ENCODE data around the gene ANTXR1.
A peak's percentile ranks its signal among the peaks of the same experiment; 100 is the strongest.
"Not testable (repeated sequence)": the region's sequence is repeated elsewhere in the genome, so short reads cannot be mapped to it uniquely, and the experiment has no call there.

The ANTXR1 gene

DNA sequence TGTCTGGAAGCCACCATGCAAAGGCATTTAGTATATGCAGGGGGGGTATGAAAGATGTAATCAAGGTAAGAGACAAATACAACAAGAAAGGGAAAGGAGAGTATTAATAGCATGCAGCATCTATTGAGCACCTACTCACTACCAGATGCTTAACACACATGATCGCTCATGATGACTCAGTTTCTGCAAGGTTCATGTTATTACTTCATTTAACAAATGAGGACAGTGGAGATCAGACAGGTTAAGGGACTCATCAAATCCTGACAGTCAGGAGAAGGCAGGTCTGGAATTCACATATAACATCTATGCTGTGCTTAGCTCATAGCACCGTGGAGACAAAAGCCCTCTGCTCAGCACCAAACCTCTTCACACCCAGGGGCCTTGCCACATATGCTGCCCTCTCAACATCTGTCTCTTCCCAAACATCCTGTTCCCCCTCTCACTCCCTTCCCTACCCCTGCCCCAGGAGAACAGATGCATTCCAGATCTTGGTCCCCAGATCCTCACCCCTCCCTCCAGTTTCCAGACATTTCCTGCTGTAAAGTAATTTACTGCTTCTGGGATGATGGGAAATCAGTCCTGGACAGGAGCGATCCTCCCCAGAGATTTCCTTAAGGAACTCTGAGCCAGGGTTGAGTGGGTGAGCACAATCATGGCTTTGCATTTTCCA, 155.3 kb downstream of the ANTXR1 start:
- no peak for DNase-seq

- no peak for DNase-seq
Observed at GRCh38 chr2:69168950-69169654, 156.1 kb downstream of the ANTXR1 start.

GRCh38 chr2:69169655-69170389, 156.8 kb downstream of the ANTXR1 start:
- DNase-seq, result no peak

- no peak for DNase-seq
Observed at GRCh38 chr2:69170661-69171060, 157.7 kb downstream of the ANTXR1 start.

DNA sequence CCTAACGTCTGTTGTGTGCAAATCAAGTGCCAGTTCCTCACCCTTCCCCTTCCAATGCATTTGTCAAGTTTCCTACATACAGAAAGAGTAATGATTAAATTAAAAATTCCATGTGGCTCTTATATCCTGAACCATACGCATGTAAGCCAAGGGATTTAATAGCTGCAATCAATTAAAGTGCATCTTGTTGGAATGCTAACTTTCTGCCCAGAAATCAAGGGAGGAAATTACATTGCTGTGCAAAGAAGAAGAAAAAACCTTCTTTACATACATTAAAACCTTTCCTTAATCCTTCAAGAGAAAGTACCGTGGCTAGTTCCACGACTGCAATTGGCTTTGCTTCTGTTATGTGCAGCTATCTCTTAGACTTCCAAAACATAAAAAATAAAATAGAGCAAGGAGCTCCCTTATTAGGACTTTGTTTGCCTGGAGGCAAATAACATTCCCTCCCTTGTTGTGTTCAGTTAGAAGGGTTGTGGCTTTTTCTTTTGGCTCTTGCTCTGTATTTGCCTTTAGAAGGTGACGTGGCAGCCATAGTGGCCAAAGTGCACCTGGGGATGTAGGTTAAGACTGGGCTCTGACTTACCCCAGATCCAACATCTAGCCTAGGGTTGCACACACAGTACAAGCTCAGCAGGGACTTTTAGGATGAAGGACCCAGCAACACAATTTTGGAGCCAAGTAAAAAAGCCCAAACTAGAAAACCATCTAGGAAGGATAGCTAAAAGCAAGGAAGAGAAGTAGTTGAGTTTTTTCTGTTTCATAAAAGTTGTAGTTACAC, 158.3 kb downstream of the ANTXR1 start:
- DNase-seq, result no peak

DNA sequence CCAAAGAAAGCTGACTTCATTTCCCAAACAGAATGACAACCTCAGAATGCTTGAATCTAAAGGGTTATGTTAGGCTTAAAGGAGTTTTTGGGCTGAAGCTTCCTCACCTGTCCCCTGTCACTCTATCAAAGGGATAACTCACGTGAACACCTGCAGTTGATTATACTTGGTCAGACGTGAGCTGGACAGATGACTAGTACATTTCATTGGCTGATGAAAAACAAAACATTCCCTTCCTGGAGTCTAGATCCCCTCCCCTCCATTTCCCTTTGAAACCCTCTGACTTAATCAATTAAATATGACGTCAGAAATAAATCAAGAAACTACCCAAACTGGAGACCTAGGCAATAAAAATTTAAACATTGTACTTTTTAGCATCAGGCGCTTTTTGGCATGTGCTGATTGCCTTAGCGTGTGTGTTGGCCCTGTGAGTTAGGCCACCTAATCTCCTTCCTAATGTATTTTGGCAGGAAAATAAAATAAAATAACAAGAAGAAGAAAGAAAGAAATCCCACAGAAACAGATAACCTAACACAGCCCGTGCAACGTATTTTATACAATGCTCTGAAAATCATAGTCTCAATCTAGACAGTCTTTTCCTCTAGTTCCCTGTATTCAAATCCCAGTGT, 159.0 kb downstream of the ANTXR1 start:
- DNase-seq, result no peak

- DNase-seq, result no peak
Observed at GRCh38 chr2:69173706-69174105, 160.7 kb downstream of the ANTXR1 start.

GRCh38 chr2:69174211-69174610, 161.2 kb downstream of the ANTXR1 start:
- DNase-seq, result not testable (repeated sequence)

- no peak for DNase-seq
Observed at GRCh38 chr2:69175790-69176715, 163.1 kb downstream of the ANTXR1 start.

DNA sequence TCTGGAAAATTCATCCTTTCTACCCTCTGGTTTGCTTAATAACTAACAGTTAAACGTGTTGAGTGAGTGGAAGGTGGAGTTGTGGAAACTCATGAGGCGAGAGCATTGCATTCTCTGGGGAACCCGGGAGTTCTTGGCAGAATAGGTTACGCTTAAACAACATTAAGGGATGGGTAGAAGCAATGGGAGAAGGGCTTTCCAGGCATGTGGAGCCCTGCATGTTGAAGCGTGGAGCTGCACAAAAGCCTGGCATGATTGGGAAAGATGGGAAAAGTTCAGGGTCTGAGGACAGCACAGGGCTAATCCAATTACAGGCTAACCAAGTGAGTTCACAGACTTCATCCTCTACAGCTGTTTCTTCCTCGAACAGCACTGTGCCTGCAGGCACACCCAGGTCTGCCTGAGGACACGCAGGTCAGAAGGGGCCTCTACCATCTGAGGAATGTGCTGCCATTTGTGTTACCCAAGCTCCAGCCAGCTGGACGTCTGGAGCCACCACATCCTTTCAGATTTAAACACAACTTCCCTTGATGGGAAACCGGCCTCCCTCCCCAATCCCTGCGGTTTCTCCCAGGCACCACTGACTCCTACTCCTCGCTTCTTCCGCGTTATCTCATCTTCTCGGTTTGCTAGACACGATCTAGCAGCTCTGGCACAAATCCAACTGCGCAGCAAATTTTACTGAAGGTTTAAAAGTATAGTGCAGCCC, 164.2 kb downstream of the ANTXR1 start:
- DNase-seq, result peak; percentile 67 to 70

DNA sequence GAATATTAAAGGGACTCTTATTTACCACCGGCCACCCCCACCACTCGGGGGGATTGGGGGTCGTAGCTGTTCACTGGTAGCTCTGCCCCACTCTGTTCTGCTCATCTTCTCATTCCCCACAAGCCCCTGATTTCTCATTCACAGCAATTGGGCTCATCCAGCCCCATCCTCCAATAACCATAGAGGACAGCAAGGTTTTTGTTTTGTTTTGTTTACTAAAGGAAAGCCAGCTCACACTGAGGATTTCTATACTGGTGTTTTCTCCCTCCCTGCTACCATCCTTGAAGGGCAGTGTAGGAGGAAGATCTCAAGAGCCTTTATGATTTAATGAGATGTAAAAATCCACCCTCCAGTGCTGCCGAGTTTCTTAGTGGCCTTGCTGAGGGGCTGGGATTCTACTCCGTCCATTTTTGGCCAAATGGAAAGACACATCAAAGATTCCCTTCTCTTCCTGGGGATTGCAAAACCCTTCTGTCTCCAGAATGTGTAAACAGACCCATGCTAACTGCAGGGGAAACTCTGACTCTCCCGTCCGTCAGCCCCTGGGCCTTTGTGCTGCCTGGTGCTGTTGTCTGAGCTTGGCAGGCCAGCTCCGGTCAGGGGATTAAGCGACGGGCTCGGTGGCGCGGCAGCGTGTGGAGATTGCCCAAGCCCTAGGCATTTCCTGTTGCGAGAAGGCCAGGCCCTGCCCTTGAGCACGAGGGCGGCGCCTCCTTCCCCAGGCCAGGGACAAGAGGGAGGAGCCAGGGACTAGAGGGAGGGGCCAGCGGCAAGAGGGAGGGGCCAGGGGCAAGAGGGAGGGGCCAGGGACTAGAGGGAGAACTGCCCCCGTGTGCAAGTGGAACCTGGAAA, 165.0 kb downstream of the ANTXR1 start:
- DNase-seq, result peak; percentile 40 to 64

- no peak for DNase-seq
Observed at GRCh38 chr2:69178756-69179155, 165.8 kb downstream of the ANTXR1 start.

- DNase-seq, result peak; percentile 14 to 34
Observed at GRCh38 chr2:69180227-69180626, 167.2 kb downstream of the ANTXR1 start.

- no peak for DNase-seq
Observed at GRCh38 chr2:69180974-69181373, 168.0 kb downstream of the ANTXR1 start.

- DNase-seq, result no peak
Observed at GRCh38 chr2:69181806-69182427, 168.9 kb downstream of the ANTXR1 start.

- no peak for DNase-seq
Observed at GRCh38 chr2:69183659-69184058, 170.7 kb downstream of the ANTXR1 start.

DNA sequence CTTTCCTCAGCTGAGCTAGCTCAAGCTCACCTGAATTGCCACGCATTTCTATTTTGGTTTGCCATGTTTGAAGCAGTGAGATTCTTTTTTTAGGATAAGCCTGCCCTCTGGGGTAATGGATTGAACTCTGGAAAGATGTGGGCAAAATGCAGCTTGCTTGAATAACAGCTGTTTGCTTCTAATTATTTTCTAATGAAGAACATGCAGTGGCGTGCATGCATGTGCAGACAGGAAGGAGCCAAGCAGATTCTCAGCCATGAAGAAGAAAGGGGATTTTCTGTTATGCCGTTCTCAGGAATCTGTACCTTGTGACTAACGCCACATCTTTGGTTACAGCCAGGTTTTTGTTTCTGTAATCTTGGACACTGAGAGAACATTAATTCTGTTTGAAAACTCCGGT, 171.2 kb downstream of the ANTXR1 start:
- no peak for DNase-seq

DNA sequence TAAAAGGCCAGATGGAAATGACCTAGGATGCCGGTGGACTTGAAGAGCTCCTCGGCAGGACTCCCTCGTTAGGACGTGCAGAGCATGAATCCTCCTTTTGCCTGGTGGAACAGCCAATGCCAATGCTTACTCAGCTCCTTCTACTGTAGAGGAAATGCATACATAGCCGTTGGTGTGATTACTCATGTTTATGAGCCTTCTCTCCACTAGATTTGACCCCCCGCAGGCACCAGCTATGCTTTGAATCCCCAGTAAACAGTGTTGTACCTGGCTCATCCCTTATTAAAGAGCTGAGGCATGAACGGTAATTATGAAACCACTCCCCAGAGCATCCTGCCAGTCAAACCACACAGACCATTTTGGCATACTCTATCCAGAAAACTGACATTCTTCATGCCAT, 172.8 kb downstream of the ANTXR1 start:
- DNase-seq, result no peak

DNA sequence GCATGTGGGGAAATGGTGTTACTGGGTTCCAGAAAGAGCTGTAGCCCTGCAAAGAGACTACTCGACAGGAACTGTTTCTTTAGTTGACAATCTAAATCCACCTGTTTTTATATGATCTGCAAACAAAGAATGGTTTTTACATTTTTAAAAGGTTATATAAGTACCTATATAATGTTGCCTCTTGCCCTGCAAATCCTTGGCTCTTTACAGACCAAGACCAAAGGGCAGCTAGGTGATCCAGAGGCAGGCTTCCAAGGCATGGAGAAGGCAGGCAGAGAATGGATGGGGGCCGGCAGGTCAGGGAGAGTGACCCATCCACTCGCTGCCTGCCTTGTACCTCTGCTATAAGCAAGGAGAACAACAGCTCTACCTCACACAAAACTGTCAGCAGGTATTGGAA, 173.6 kb downstream of the ANTXR1 start:
- no peak for DNase-seq

Data from AML-193 (cell line).